Natural killer cell treated with Interleukin-12 subunit alpha and Interleukin-12 subunit beta and Interleukin-15 and Interleukin-18, amount 100 ng/mL, for 72 hours (primary cell): ENCODE results near the gene GABBR2. TPM values are rescaled to one million over a fixed set of nuclear protein-coding genes. Genes with fewer than 3 reads are reported as not detected.
A peak's percentile ranks its signal among the peaks of the same experiment; 100 is the strongest.

Source experiments
- ATAC-seq, 2 donors: fragments of 150-1000 bp; cut with Tn5 transposase in 1 of 2; sonication (Bioruptor Pico), chemical (Tn5 transposase) in 1 of 2; 2 replicates each; pipeline ENCODE4 v1.10.0; 2021
- DNase-seq: peaks from one replicate; pipeline ENCODE4 v3.0.0; 2022; ENCODE audit warnings: low spot score
- H3K27ac Mint-ChIP-seq, 2 donors: 1 replicate in 1 of 2; 2 replicates in 1 of 2; pipeline ENCODE4 v1.8.0; 2022; ENCODE audit warnings: mixed read lengths in 2 of 2, mild to moderate bottlenecking in 1 of 2, moderate library complexity in 1 of 2
- H3K27me3 Mint-ChIP-seq, 2 donors: 1 replicate in 1 of 2; 2 replicates in 1 of 2; pipeline ENCODE4 v1.8.0; 2022; ENCODE audit warnings: mixed read lengths in 2 of 2
- H3K36me3 Mint-ChIP-seq: one replicate; pipeline ENCODE4 v1.8.0; 2022; ENCODE audit warnings: mixed read lengths
- H3K4me1 Mint-ChIP-seq, 2 donors: 1 replicate in 1 of 2; 2 replicates in 1 of 2; pipeline ENCODE4 v1.8.0; 2022; ENCODE audit warnings: low read depth in 2 of 2, mixed read lengths in 2 of 2, mild to moderate bottlenecking in 1 of 2
- H3K4me3 Mint-ChIP-seq: one replicate; pipeline ENCODE4 v1.8.0; 2022; ENCODE audit warnings: mixed read lengths
- H3K9me3 Mint-ChIP-seq: 2 replicates; pipeline ENCODE4 v1.8.0; 2022; ENCODE audit warnings: mixed read lengths
- total RNA-seq, 2 donors: library from RNA; stranded (reverse); gene quantifications; one replicate each; pipeline ENCODE4 v1.2.3, GENCODE V29; 2022

The GABBR2 gene
- total RNA-seq, 2 donors from 2014 or later, result not detected

- Mint-ChIP-seq H3K27ac (no peak overlapping the region), H3K36me3 (no peaks in the 10 kb centered on the region), H3K27me3 (peaks cover 5 to 8% of the 10 kb centered on the region in 2 donors), H3K4me3 (no peak overlapping the region), H3K4me1 (no peaks in the 10 kb centered on the region), H3K9me3 (no peaks in the 10 kb centered on the region)
- ATAC-seq, result no peak
- DNase-seq, result no peak
Observed at GRCh38 chr9:98311541-98311940, 397.2 kb downstream of the GABBR2 start.

GRCh38 chr9:98310752-98311392, 397.9 kb downstream of the GABBR2 start:
- no peak overlapping the region for H3K27ac Mint-ChIP-seq
- ATAC-seq (no peak), DNase-seq (no peak)
- H3K27me3 Mint-ChIP-seq, result peaks cover 8% of the 10 kb centered on the region in 2 donors
- no peaks in the 10 kb centered on the region for H3K4me1 Mint-ChIP-seq
- no peaks in the 10 kb centered on the region for H3K9me3 Mint-ChIP-seq
- H3K4me3 Mint-ChIP-seq, result no peak overlapping the region
- no peaks in the 10 kb centered on the region for H3K36me3 Mint-ChIP-seq

- Mint-ChIP-seq H3K9me3 (no peaks in the 10 kb centered on the region), H3K27me3 (peaks cover 0 to 6% of the 10 kb centered on the region in 2 donors), H3K36me3 (no peaks in the 10 kb centered on the region), H3K27ac (no peak overlapping the region), H3K4me1 (no peaks in the 10 kb centered on the region), H3K4me3 (no peak overlapping the region)
- no peak for DNase-seq
- peak in 1 of 2 donors; percentile 13 for ATAC-seq
Observed at GRCh38 chr9:98306384-98307145, 402.2 kb downstream of the GABBR2 start.

GRCh38 chr9:98304381-98304780, 404.4 kb downstream of the GABBR2 start:
- DNase-seq (no peak), ATAC-seq (no peak)
- H3K4me1 Mint-ChIP-seq, result no peaks in the 10 kb centered on the region
- H3K4me3 Mint-ChIP-seq, result no peak overlapping the region
- H3K36me3 Mint-ChIP-seq, result no peaks in the 10 kb centered on the region
- peaks cover 0 to 3% of the 10 kb centered on the region in 2 donors for H3K27me3 Mint-ChIP-seq
- H3K27ac Mint-ChIP-seq, result no peak overlapping the region
- no peaks in the 10 kb centered on the region for H3K9me3 Mint-ChIP-seq

- DNase-seq (no peak), ATAC-seq (no peak)
- H3K36me3 Mint-ChIP-seq, result no peaks in the 10 kb centered on the region
- no peak overlapping the region for H3K27ac Mint-ChIP-seq
- no peaks in the 10 kb centered on the region for H3K4me1 Mint-ChIP-seq
- H3K27me3 Mint-ChIP-seq, result peaks cover 0 to 3% of the 10 kb centered on the region in 2 donors
- no peaks in the 10 kb centered on the region for H3K9me3 Mint-ChIP-seq
- no peak overlapping the region for H3K4me3 Mint-ChIP-seq
Observed at GRCh38 chr9:98303633-98304125, 405.1 kb downstream of the GABBR2 start.

- no peak overlapping the region for H3K27ac Mint-ChIP-seq
- DNase-seq (no peak), ATAC-seq (no peak)
- H3K36me3 Mint-ChIP-seq, result no peaks in the 10 kb centered on the region
- no peaks in the 10 kb centered on the region for H3K9me3 Mint-ChIP-seq
- peaks cover 0 to 4% of the 10 kb centered on the region in 2 donors for H3K27me3 Mint-ChIP-seq
- no peak overlapping the region for H3K4me3 Mint-ChIP-seq
- no peaks in the 10 kb centered on the region for H3K4me1 Mint-ChIP-seq
Observed at GRCh38 chr9:98302938-98303632, 405.6 kb downstream of the GABBR2 start.

- peaks cover 0 to 6% of the 10 kb centered on the region in 2 donors for H3K27me3 Mint-ChIP-seq
- DNase-seq (no peak), ATAC-seq (no peak)
- H3K27ac Mint-ChIP-seq, result no peak overlapping the region
- no peaks in the 10 kb centered on the region for H3K36me3 Mint-ChIP-seq
- no peaks in the 10 kb centered on the region for H3K4me1 Mint-ChIP-seq
- H3K4me3 Mint-ChIP-seq, result no peak overlapping the region
- H3K9me3 Mint-ChIP-seq, result no peaks in the 10 kb centered on the region
Observed at GRCh38 chr9:98302150-98302549, 406.6 kb downstream of the GABBR2 start.

GRCh38 chr9:98300611-98301010, 408.1 kb downstream of the GABBR2 start:
- no peak for ATAC-seq
- no peaks in the 10 kb centered on the region for H3K4me1 Mint-ChIP-seq
- no peak overlapping the region for H3K4me3 Mint-ChIP-seq
- H3K27ac Mint-ChIP-seq, result no peak overlapping the region
- H3K36me3 Mint-ChIP-seq, result no peaks in the 10 kb centered on the region
- DNase-seq, result no peak
- no peaks in the 10 kb centered on the region for H3K9me3 Mint-ChIP-seq
- peaks cover 0 to 3% of the 10 kb centered on the region in 2 donors for H3K27me3 Mint-ChIP-seq

- H3K27me3 Mint-ChIP-seq, result peaks cover 0 to 5% of the 10 kb centered on the region in 2 donors
- no peaks in the 10 kb centered on the region for H3K4me1 Mint-ChIP-seq
- ATAC-seq, result no peak
- no peak for DNase-seq
- no peak overlapping the region for H3K27ac Mint-ChIP-seq
- H3K9me3 Mint-ChIP-seq, result no peaks in the 10 kb centered on the region
- H3K36me3 Mint-ChIP-seq, result no peaks in the 10 kb centered on the region
- H3K4me3 Mint-ChIP-seq, result no peak overlapping the region
Observed at GRCh38 chr9:98298476-98298875, 410.3 kb downstream of the GABBR2 start.

GRCh38 chr9:98295824-98296223, 412.9 kb downstream of the GABBR2 start:
- ATAC-seq (no peak), DNase-seq (no peak)
- no peak overlapping the region for H3K4me3 Mint-ChIP-seq
- peaks cover 0 to 9% of the 10 kb centered on the region in 2 donors for H3K27me3 Mint-ChIP-seq
- H3K4me1 Mint-ChIP-seq, result no peaks in the 10 kb centered on the region
- no peaks in the 10 kb centered on the region for H3K36me3 Mint-ChIP-seq
- no peaks in the 10 kb centered on the region for H3K9me3 Mint-ChIP-seq
- H3K27ac Mint-ChIP-seq, result no peak overlapping the region

GRCh38 chr9:98291820-98292219, 416.9 kb downstream of the GABBR2 start:
- no peak overlapping the region for H3K27ac Mint-ChIP-seq
- no peak overlapping the region for H3K4me3 Mint-ChIP-seq
- no peaks in the 10 kb centered on the region for H3K4me1 Mint-ChIP-seq
- no peak for ATAC-seq
- H3K27me3 Mint-ChIP-seq, result peaks cover 0 to 6% of the 10 kb centered on the region in 2 donors
- H3K36me3 Mint-ChIP-seq, result no peaks in the 10 kb centered on the region
- no peak for DNase-seq
- no peaks in the 10 kb centered on the region for H3K9me3 Mint-ChIP-seq

GRCh38 chr9:98290411-98290810, 418.3 kb downstream of the GABBR2 start:
- Mint-ChIP-seq H3K9me3 (no peaks in the 10 kb centered on the region), H3K4me3 (no peak overlapping the region), H3K27ac (no peak overlapping the region), H3K36me3 (no peaks in the 10 kb centered on the region), H3K27me3 (peaks cover 0 to 6% of the 10 kb centered on the region in 2 donors), H3K4me1 (no peaks in the 10 kb centered on the region)
- no peak for ATAC-seq
- DNase-seq, result no peak

GRCh38 chr9:98289614-98290201, 419.0 kb downstream of the GABBR2 start:
- H3K27me3 Mint-ChIP-seq, result peaks cover 0 to 4% of the 10 kb centered on the region in 2 donors
- H3K4me1 Mint-ChIP-seq, result no peaks in the 10 kb centered on the region
- H3K27ac Mint-ChIP-seq, result no peak overlapping the region
- no peak overlapping the region for H3K4me3 Mint-ChIP-seq
- ATAC-seq (peak; percentile 12 to 43), DNase-seq (no peak)
- H3K36me3 Mint-ChIP-seq, result no peaks in the 10 kb centered on the region
- no peaks in the 10 kb centered on the region for H3K9me3 Mint-ChIP-seq
